Psoas muscle (tissue), 8 donors: Measurements from ENCODE around the gene RASSF5. TPM values are rescaled to one million over a fixed set of nuclear protein-coding genes. Genes with fewer than 3 reads are reported as not detected.

ENCODE experiments used
- ATAC-seq, 4 donors: fragments of 200-7000 bp; cut with Tn5 transposase; one replicate each; pipeline ENCODE4 v1.9.1; 2020; ENCODE audit warnings: moderate library complexity in 3 of 4, mild to moderate bottlenecking in 2 of 4
- DNase-seq, 2 donors: peaks; one replicate each; pipeline ENCODE4 v3.0.0-alpha.2; 2020
- H3K27ac ChIP-seq: fragments of 200-600 bp; one replicate; pipeline ENCODE4 v1.8.0; 2022
- H3K27me3 ChIP-seq, 3 donors: fragments of 200-600 bp in 1 of 3; one replicate each; pipeline versions ENCODE4 v1.6.1 to v1.8.0; 2013 to 2022; ENCODE audit warnings: low read length in 2 of 3, mild to moderate bottlenecking in 2 of 3, moderate library complexity in 1 of 3; ENCODE audit not compliant: insufficient read depth in 3 of 3
- H3K36me3 ChIP-seq, 2 donors: fragments of 200-600 bp in 1 of 2; one replicate each; pipeline versions ENCODE4 v1.6.1 to v1.8.0; 2013 to 2022; ENCODE audit warnings: low read depth in 1 of 2, mild to moderate bottlenecking in 1 of 2, moderate library complexity in 1 of 2; ENCODE audit not compliant: insufficient read depth in 1 of 2
- H3K4me1 ChIP-seq: fragments of 200-600 bp; one replicate; pipeline ENCODE4 v1.8.0; 2022
- H3K4me3 ChIP-seq: fragments of 200-600 bp; one replicate; pipeline ENCODE4 v1.8.0; 2022; ENCODE audit warnings: mild to moderate bottlenecking
- H3K9me3 ChIP-seq: fragments of 200-600 bp; one replicate; pipeline ENCODE4 v1.8.0; 2022
- WGBS, 3 donors: extraction: QIAGEN DNeasy Blood & Tissue Kit; methylation state at CpG; one replicate each; pipeline versions ENCODE4 v1.1.6 to v1.1.7; 2013; 5-methylcytosine and 5-hydroxymethylcytosine counted together
- intact Hi-C, 2 donors: fragments of 100-400 bp; cut with DNase I; formaldehyde crosslinking; loops; one replicate each; pipeline versions ENCODE4 v1.11.0 to v1.14.2; 2022
- polyA plus RNA-seq, 3 donors: library from polyadenylated mRNA; stranded (reverse); fragments of 200-250 nt; gene quantifications; one replicate each; pipeline ENCODE4 v1.2.3, GENCODE V29; 2013
- total RNA-seq, 4 donors: library from RNA; stranded (reverse); fragmentation: NEBNext Ultra II Directional in 2 of 4; extraction: Animal tissue kit (Norgen Biotek cat#: 25700) in 2 of 4; gene quantifications; one replicate each; pipeline versions ENCODE4 v1.2.1 to v1.2.4, GENCODE V29; 2021 to 2023
- TF ChIP-seq, protein P1 (sequence below): fragments of 200-600 bp; IDR thresholded peaks from one replicate; pipeline ENCODE4 v1.8.0; 2022; ENCODE audit warnings: antibody characterized with exemption
- donor health status: healthy with polysubstance abuse.
- donor health status: DM: no; HTN: no; CAD: no; lungs with moderate emphysema.
- donor health status: Bipolar disorder and iron deficiency.
- donor health status: healthy.
- donor health status: DM: yes; HTN: yes; CAD: no.
- donor health status: DM: no; HTN: no; CAD: no.
- donor health status: DM: no; HTN: no; CAD: no.
- donor health status: DM: yes; HTN: yes; CAD: no.

The RASSF5 gene
- total and polyA plus RNA-seq, 7 donors = 1.1 to 14.6 (median 1.9) TPM

DNA sequence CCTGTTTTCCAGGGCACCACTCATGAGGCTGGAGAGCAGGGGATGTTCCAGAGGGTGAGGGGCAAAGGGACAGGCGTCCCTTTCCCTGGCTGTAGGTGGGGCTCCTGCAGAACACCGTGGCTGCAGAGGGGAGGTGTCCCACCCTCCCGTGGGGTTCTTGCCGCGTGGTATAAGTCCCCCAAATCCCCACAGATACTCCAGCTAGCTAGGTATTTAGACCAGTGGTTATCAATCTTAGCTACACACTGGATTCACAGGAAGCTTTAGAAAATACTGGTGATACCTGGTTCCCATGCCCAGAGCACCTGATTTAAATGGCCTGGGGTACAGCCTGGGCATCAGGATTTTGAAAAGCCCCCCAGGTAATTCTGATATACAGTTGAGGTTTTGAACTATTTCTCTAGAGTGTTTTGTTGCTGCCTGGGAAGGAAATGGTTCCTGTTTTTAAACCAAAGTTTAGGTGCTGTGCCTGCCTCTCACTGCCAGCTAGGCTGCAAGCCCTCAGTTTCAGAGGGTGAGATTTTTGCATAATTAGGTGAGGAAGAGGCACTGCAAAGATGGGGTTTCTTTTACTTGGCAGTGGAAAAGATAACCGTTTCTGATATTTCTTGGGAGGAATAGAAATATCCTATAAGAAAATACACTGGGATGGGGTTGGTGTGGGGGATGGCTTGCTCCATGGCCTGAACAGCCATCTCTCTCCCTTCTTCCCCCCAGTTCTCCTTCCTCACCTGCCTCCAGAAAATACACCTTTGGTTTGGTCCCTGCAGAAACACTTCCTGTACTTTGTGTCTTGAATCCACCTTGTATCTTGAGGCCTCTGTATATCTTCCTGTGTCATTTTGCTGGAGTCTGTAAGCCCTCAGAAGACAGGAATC lies 51.7 kb downstream of the RASSF5 start:
- no peak for ATAC-seq
- Histone ChIP-seq H3K4me3 (peak overlapping the region; percentile 73), H3K4me1 (peaks cover 29% of the 10 kb centered on the region), H3K9me3 (no peaks in the 10 kb centered on the region), H3K27ac (peak overlapping the region; percentile 66), H3K27me3 (no peaks in the 10 kb centered on the region), H3K36me3 (peaks cover 0 to 2% of the 10 kb centered on the region in 2 donors)
- 83 to 87% (median 85%) methylated on average over 6 of the region's 6 CpGs for WGBS, 3 donors
- TF ChIP-seq, protein P1, sequence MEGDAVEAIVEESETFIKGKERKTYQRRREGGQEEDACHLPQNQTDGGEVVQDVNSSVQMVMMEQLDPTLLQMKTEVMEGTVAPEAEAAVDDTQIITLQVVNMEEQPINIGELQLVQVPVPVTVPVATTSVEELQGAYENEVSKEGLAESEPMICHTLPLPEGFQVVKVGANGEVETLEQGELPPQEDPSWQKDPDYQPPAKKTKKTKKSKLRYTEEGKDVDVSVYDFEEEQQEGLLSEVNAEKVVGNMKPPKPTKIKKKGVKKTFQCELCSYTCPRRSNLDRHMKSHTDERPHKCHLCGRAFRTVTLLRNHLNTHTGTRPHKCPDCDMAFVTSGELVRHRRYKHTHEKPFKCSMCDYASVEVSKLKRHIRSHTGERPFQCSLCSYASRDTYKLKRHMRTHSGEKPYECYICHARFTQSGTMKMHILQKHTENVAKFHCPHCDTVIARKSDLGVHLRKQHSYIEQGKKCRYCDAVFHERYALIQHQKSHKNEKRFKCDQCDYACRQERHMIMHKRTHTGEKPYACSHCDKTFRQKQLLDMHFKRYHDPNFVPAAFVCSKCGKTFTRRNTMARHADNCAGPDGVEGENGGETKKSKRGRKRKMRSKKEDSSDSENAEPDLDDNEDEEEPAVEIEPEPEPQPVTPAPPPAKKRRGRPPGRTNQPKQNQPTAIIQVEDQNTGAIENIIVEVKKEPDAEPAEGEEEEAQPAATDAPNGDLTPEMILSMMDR = no peak
- intact Hi-C loops = no loop called here
- no peak for DNase-seq

DNA sequence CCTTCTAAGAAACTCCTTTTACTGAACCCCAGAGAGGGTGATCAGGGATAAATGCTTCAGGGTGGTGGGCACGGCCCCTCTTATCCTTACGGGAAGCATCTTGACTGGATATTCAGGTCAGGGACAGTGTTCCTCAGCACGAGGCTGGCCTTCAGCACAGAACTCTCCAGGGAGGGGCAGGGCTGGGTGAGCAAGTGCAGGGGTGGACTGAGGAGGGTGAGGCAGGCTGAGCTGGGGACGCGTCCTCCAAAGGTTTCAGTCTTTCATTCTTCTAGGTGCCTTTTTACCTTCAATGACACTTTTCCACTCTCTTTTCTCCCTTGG lies 52.3 kb downstream of the RASSF5 start:
- WGBS, 3 donors = 81 to 85% (median 84%) methylated on average over 5 of the region's 5 CpGs
- H3K4me3 ChIP-seq = peak overlapping the region; percentile 73

DNA sequence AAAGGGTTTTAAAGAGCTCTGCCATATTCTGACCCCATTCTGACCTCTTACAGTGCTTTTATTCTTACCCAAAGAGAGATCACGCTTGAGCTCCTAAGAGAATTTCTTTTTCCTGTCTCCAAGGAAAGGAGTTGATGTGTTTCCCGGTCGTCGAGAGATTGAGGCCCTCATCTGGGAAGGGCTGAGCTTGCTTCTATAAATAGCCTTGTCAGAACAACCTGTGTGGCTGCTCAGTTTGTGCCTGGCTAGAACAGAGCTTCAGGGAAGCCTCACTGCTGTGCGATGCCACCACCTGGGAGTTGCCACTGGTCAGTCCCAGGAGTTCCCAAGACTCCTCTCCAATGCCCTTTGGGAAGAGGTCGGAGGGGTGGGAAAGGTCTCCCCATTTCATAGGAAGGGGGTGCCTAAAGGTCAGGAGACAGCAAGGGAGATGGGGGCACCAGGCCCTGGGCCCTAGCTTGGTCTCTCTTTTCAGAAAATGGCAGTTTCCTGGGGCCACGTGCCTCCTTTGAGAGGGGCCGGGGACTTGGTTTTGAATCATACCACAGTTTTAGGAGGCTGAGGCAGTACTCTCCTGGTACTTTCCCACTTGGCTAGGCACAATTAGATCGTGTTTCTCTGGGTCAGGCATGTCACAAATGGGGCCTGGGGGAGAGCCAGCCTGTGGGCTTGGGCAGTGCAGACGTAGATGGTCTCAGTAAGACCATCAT lies 52.8 kb downstream of the RASSF5 start:
- Histone ChIP-seq H3K4me1 (peaks cover 29% of the 10 kb centered on the region), H3K27me3 (no peaks in the 10 kb centered on the region), H3K4me3 (no peak overlapping the region), H3K36me3 (peaks cover 0 to 2% of the 10 kb centered on the region in 2 donors), H3K27ac (peak overlapping the region; percentile 66), H3K9me3 (no peaks in the 10 kb centered on the region)
- intact Hi-C loops = loop anchor here in 1 of 2 donors (10.0 kb wide), 1 partner anchor 1065 kb away; no protein-coding TSS in a partner anchor
- no peak for DNase-seq
- WGBS, 3 donors = 31 to 52% (median 34%) methylated on average over 10 of the region's 10 CpGs
- TF ChIP-seq, protein P1 = no peak
- ATAC-seq = peak; percentile 66 to 82 (median 80)

More for the DNA sequence above, 52.3 kb downstream of the RASSF5 start:
- no peaks in the 10 kb centered on the region for H3K27me3 ChIP-seq
- peaks cover 0 to 2% of the 10 kb centered on the region in 2 donors for H3K36me3 ChIP-seq
- DNase-seq = no peak
- ATAC-seq = peak in 1 of 4 donors; percentile 22
- no peaks in the 10 kb centered on the region for H3K9me3 ChIP-seq
- H3K4me1 ChIP-seq = peaks cover 29% of the 10 kb centered on the region
- TF ChIP-seq, protein P1 = no peak
- peak overlapping the region; percentile 66 for H3K27ac ChIP-seq
- intact Hi-C loops = no loop called here

DNA sequence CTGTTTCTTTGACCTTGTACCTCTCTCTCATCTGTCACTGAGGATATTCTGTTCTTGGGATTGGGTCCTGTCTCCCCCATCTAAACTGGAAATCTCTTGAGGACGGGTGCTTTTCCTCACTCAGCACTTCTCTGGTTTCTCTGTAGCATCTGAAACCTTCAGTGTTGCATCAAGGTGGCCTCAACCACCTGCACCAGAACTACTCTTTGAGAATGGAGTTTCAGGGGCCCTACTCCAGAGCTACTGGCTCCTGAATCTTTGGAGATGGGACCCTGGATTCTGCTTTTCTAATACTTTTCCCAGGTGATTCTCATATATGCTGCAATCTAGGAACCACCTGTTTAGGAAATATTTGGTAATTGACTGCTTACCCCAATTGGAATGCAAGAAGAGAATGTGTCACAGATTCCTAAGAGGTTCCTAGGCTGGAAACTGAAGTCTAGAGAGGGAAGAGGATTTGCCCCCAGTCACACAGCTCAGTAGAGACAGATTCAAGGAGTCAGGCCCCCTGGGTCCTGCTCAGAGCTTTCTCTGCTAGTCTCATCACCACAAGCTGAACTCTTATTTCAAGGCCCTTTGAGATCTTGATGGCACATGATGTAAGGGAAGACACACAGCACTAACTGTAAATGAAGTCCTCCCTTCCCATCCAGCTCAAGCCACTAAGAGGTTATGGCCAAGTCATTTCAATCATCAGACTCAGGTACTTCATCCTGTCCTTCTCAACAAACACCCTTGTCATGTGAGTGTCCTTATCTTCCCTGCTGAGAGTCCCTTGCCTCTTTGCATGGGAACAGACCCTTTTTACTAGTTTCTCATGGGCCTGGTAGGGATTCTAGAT lies 56.3 kb downstream of the RASSF5 start:
- TF ChIP-seq, protein P1 = no peak
- Histone ChIP-seq H3K36me3 (peaks cover 0 to 2% of the 10 kb centered on the region in 2 donors), H3K27ac (no peak overlapping the region), H3K9me3 (no peaks in the 10 kb centered on the region), H3K4me3 (no peak overlapping the region), H3K27me3 (no peaks in the 10 kb centered on the region), H3K4me1 (peaks cover 17% of the 10 kb centered on the region)
- DNase-seq (no peak), ATAC-seq (no peak)
- WGBS, 3 donors = 83 to 100% (median 87%) methylated on average over 1 of the region's 1 CpG
- intact Hi-C loops = loop anchor here in 1 of 2 donors (10.0 kb wide), 1 partner anchor 1069 kb away; no protein-coding TSS in a partner anchor
